ENCODE results near the gene STX3. TPM values are rescaled to one million over a fixed set of nuclear protein-coding genes. Genes with fewer than 3 reads are reported as not detected.

The STX3 gene
- total RNA-seq, 1 experiment from 2014 or later = 14.6 TPM

DNA sequence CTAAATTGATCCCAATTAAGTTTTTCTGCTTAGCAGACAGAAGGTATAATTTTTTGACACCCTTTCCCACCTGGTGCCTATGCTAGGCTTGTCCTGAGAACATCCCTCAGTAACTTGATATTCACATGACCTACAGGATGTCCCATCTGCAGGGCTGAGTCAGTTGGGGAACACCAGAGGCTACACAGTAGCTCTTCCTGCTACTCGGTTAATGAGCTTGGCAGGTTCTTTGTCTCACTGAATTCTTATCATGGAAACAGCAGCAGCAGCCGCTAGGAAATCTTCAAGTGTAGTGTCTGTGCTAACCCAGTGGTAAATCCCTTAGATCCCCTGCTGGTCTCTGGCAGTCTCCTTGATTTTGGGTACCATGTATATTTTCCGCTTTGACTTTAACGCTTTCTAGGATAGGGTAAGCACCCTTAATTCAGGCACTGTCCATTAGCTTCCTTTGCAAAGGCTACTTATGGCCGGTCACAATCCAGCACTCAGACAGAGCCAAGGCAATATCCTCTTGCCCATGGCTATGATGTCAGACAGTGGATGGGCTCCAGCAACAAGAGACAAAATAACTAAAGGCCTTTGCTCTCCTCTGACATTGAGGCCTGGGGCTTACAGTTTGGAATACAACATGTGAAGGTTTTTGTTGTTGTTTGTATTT is 46.9 kb downstream of the STX3 start:
- no peak for DNase-seq
- H3K36me3 ChIP-seq (ENCODE audit: insufficient read depth, low read length) = peaks cover 19% of the 10 kb centered on the region
- no peak overlapping the region for H3K27ac ChIP-seq (ENCODE audit: low read length)
- no peaks in the 10 kb centered on the region for H3K79me2 ChIP-seq (ENCODE audit: low read length)
- H3K27me3 ChIP-seq (ENCODE audit: low read length) = no peaks in the 10 kb centered on the region
- no peaks in the 10 kb centered on the region for H3K9me2 ChIP-seq (replicated peaks; ENCODE audit: insufficient read depth, low read length)
- no peak overlapping the region for H2AFZ ChIP-seq (ENCODE audit: low read length)
- no peaks in the 10 kb centered on the region for H4K20me1 ChIP-seq (ENCODE audit: insufficient read depth, low read depth, low read length)
- no peaks in the 10 kb centered on the region for H3K9me3 ChIP-seq (ENCODE audit: low read length)
- H3K4me2 ChIP-seq (ENCODE audit: low read depth, low read length, poor library complexity, severe bottlenecking) = no peak overlapping the region
- no peak overlapping the region for H3K4me3 ChIP-seq (ENCODE audit: low read length)
- H3K9ac ChIP-seq (ENCODE audit: low read length) = no peak overlapping the region
- H3K4me1 ChIP-seq (ENCODE audit: low read length) = peaks cover 7% of the 10 kb centered on the region

GRCh38 chr11:59802639-59803176 is 47.5 kb downstream of the STX3 start:
- H3K27me3 ChIP-seq (ENCODE audit: low read length) = no peaks in the 10 kb centered on the region
- H3K9ac ChIP-seq (ENCODE audit: low read length) = no peak overlapping the region
- no peak overlapping the region for H2AFZ ChIP-seq (ENCODE audit: low read length)
- H3K36me3 ChIP-seq (ENCODE audit: insufficient read depth, low read length) = peaks cover 25% of the 10 kb centered on the region
- no peak overlapping the region for H3K4me3 ChIP-seq (ENCODE audit: low read length)
- no peaks in the 10 kb centered on the region for H3K9me3 ChIP-seq (ENCODE audit: low read length)
- peaks cover 7% of the 10 kb centered on the region for H3K4me1 ChIP-seq (ENCODE audit: low read length)
- no peak overlapping the region for H3K4me2 ChIP-seq (ENCODE audit: low read depth, low read length, poor library complexity, severe bottlenecking)
- no peaks in the 10 kb centered on the region for H3K79me2 ChIP-seq (ENCODE audit: low read length)
- H3K27ac ChIP-seq (ENCODE audit: low read length) = no peak overlapping the region
- DNase-seq = peak; percentile 83
- H4K20me1 ChIP-seq (ENCODE audit: insufficient read depth, low read depth, low read length) = no peaks in the 10 kb centered on the region
- H3K9me2 ChIP-seq (replicated peaks; ENCODE audit: insufficient read depth, low read length) = no peaks in the 10 kb centered on the region

DNA sequence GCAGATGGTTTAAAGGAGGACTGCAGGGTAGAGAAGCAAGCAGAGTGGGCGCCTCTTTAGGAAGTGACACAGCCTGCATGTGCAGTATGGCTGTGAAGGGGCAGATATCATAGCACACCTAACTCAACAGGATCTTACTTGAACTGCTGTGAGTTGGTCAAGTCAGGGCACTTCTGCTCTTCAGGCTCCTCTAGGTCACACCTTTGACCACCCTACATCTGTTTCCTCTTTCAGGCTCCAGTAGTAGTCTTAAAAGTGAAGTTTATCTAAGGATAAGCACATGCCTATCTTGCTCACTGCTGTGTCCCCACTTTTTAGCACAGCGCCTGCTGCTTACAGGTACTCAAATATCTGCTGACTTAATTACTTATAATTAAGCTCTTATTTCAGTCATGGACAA is 48.9 kb downstream of the STX3 start:
- no peak for DNase-seq

DNA sequence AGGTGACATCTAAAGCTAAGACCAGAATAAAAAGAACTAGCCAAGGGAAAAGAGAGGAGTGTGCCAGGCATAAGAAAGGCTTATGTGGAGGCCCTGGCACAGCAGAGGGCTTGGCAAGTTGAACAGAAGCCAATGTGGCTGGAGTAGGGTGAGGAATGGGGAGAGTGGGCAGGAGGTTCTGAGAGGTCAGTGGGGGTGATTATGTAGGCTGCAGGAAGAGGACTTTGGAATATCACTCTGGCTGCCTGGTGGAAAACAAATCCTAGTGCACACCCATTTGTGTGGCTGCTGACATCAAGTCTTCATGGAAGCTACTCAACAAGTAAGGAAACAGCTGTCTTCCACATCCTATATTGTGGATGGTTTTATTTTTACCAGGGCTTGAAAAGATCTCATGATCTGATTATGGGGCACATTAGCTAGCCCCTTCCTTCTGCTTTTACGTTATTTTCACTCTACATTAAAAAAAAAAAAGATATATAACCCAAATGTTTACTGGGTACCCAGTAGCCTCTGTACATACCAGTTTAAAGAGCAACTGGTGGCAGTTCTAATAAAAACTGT is 52.0 kb downstream of the STX3 start:
- Histone ChIP-seq H3K9me3 (ENCODE audit: low read length) (no peaks in the 10 kb centered on the region), H3K9me2 (replicated peaks; ENCODE audit: insufficient read depth, low read length) (no peaks in the 10 kb centered on the region), H3K79me2 (ENCODE audit: low read length) (peaks cover 16% of the 10 kb centered on the region), H2AFZ (ENCODE audit: low read length) (no peak overlapping the region), H3K4me1 (ENCODE audit: low read length) (peaks cover 26% of the 10 kb centered on the region), H3K27ac (ENCODE audit: low read length) (no peak overlapping the region), H3K4me2 (ENCODE audit: low read depth, low read length, poor library complexity, severe bottlenecking) (no peak overlapping the region), H3K4me3 (ENCODE audit: low read length) (no peak overlapping the region), H3K36me3 (ENCODE audit: insufficient read depth, low read length) (peaks cover 36% of the 10 kb centered on the region), H3K27me3 (ENCODE audit: low read length) (no peaks in the 10 kb centered on the region), H3K9ac (ENCODE audit: low read length) (no peak overlapping the region), H4K20me1 (ENCODE audit: insufficient read depth, low read depth, low read length) (no peaks in the 10 kb centered on the region)
- DNase-seq = no peak

More for the DNA sequence above, 48.9 kb downstream of the STX3 start:
- Histone ChIP-seq H3K9me3 (ENCODE audit: low read length) (no peaks in the 10 kb centered on the region), H3K9me2 (replicated peaks; ENCODE audit: insufficient read depth, low read length) (no peaks in the 10 kb centered on the region), H3K4me3 (ENCODE audit: low read length) (no peak overlapping the region), H4K20me1 (ENCODE audit: insufficient read depth, low read depth, low read length) (no peaks in the 10 kb centered on the region), H3K79me2 (ENCODE audit: low read length) (peaks cover 3% of the 10 kb centered on the region; the same call in 1 of the 2 replicates), H2AFZ (ENCODE audit: low read length) (no peak overlapping the region), H3K27ac (ENCODE audit: low read length) (no peak overlapping the region), H3K4me2 (ENCODE audit: low read depth, low read length, poor library complexity, severe bottlenecking) (no peak overlapping the region), H3K27me3 (ENCODE audit: low read length) (no peaks in the 10 kb centered on the region), H3K4me1 (ENCODE audit: low read length) (peaks cover 12% of the 10 kb centered on the region), H3K36me3 (ENCODE audit: insufficient read depth, low read length) (peaks cover 36% of the 10 kb centered on the region), H3K9ac (ENCODE audit: low read length) (no peak overlapping the region)

- no peaks in the 10 kb centered on the region for H4K20me1 ChIP-seq (ENCODE audit: insufficient read depth, low read depth, low read length)
- no peaks in the 10 kb centered on the region for H3K27me3 ChIP-seq (ENCODE audit: low read length)
- H3K4me2 ChIP-seq (ENCODE audit: low read depth, low read length, poor library complexity, severe bottlenecking) = peak within 1 kb of the TSS; percentile 87
- peaks cover 18% of the 10 kb centered on the region for H3K4me1 ChIP-seq (ENCODE audit: low read length)
- peaks cover 34% of the 10 kb centered on the region for H3K36me3 ChIP-seq (ENCODE audit: insufficient read depth, low read length)
- H3K9me2 ChIP-seq (replicated peaks; ENCODE audit: insufficient read depth, low read length) = no peaks in the 10 kb centered on the region
- H3K9ac ChIP-seq (ENCODE audit: low read length) = peak within 1 kb of the TSS; percentile 94
- H3K27ac ChIP-seq (ENCODE audit: low read length) = peak within 1 kb of the TSS; percentile 44; the same call in 1 of the 2 replicates
- H3K79me2 ChIP-seq (ENCODE audit: low read length) = peaks cover 16% of the 10 kb centered on the region
- no peaks in the 10 kb centered on the region for H3K9me3 ChIP-seq (ENCODE audit: low read length)
- H3K4me3 ChIP-seq (ENCODE audit: low read length) = peak within 1 kb of the TSS; percentile 98
- peak within 1 kb of the TSS; percentile 99 for H2AFZ ChIP-seq (ENCODE audit: low read length)
- DNase-seq = peak; percentile 97
Observed at GRCh38 chr11:59810189-59810910, 55.2 kb downstream of the STX3 start, which contains the start of gene MRPL16. Gene MRPL16 (minus strand): TSS chr11:59810778. CDS start chr11:59810658, 120 bp downstream.

- Histone ChIP-seq H3K4me3 (ENCODE audit: low read length) (peak overlapping the region; percentile 98), H3K36me3 (ENCODE audit: insufficient read depth, low read length) (peaks cover 29% of the 10 kb centered on the region), H3K9me2 (replicated peaks; ENCODE audit: insufficient read depth, low read length) (no peaks in the 10 kb centered on the region), H2AFZ (ENCODE audit: low read length) (peak overlapping the region; percentile 99), H3K9ac (ENCODE audit: low read length) (peak overlapping the region; percentile 45), H3K79me2 (ENCODE audit: low read length) (peaks cover 16% of the 10 kb centered on the region), H4K20me1 (ENCODE audit: insufficient read depth, low read depth, low read length) (no peaks in the 10 kb centered on the region), H3K4me1 (ENCODE audit: low read length) (peaks cover 20% of the 10 kb centered on the region), H3K27ac (ENCODE audit: low read length) (no peak overlapping the region), H3K27me3 (ENCODE audit: low read length) (no peaks in the 10 kb centered on the region), H3K4me2 (ENCODE audit: low read depth, low read length, poor library complexity, severe bottlenecking) (peak overlapping the region; percentile 87), H3K9me3 (ENCODE audit: low read length) (no peaks in the 10 kb centered on the region)
- DNase-seq = no peak
Observed at GRCh38 chr11:59810911-59811259, 55.7 kb downstream of the STX3 start.

GRCh38 chr11:59812220-59812619 is 57.0 kb downstream of the STX3 start:
- Histone ChIP-seq H3K36me3 (ENCODE audit: insufficient read depth, low read length) (peaks cover 16% of the 10 kb centered on the region; the same call in 1 of the 2 replicates), H3K9me2 (replicated peaks; ENCODE audit: insufficient read depth, low read length) (no peaks in the 10 kb centered on the region), H3K4me2 (ENCODE audit: low read depth, low read length, poor library complexity, severe bottlenecking) (no peak overlapping the region), H3K27ac (ENCODE audit: low read length) (no peak overlapping the region), H3K4me1 (ENCODE audit: low read length) (peaks cover 33% of the 10 kb centered on the region), H4K20me1 (ENCODE audit: insufficient read depth, low read depth, low read length) (no peaks in the 10 kb centered on the region), H3K4me3 (ENCODE audit: low read length) (no peak overlapping the region), H3K27me3 (ENCODE audit: low read length) (no peaks in the 10 kb centered on the region), H3K9me3 (ENCODE audit: low read length) (no peaks in the 10 kb centered on the region), H3K9ac (ENCODE audit: low read length) (no peak overlapping the region), H2AFZ (ENCODE audit: low read length) (no peak overlapping the region), H3K79me2 (ENCODE audit: low read length) (peaks cover 16% of the 10 kb centered on the region)
- no peak for DNase-seq

GRCh38 chr11:59813364-59813763 is 58.2 kb downstream of the STX3 start:
- H4K20me1 ChIP-seq (ENCODE audit: insufficient read depth, low read depth, low read length) = no peaks in the 10 kb centered on the region
- H3K9ac ChIP-seq (ENCODE audit: low read length) = no peak overlapping the region
- H2AFZ ChIP-seq (ENCODE audit: low read length) = no peak overlapping the region
- H3K27me3 ChIP-seq (ENCODE audit: low read length) = no peaks in the 10 kb centered on the region
- H3K4me2 ChIP-seq (ENCODE audit: low read depth, low read length, poor library complexity, severe bottlenecking) = no peak overlapping the region
- no peak overlapping the region for H3K4me3 ChIP-seq (ENCODE audit: low read length)
- peaks cover 5% of the 10 kb centered on the region; the same call in 1 of the 2 replicates for H3K36me3 ChIP-seq (ENCODE audit: insufficient read depth, low read length)
- no peaks in the 10 kb centered on the region for H3K9me2 ChIP-seq (replicated peaks; ENCODE audit: insufficient read depth, low read length)
- DNase-seq = no peak
- peaks cover 16% of the 10 kb centered on the region for H3K79me2 ChIP-seq (ENCODE audit: low read length)
- no peaks in the 10 kb centered on the region for H3K9me3 ChIP-seq (ENCODE audit: low read length)
- H3K27ac ChIP-seq (ENCODE audit: low read length) = no peak overlapping the region
- H3K4me1 ChIP-seq (ENCODE audit: low read length) = peaks cover 40% of the 10 kb centered on the region

Data from Karpas-422 (cell line).